Measurements from ENCODE around the gene RSPH4A.
"Not testable (repeated sequence)": the region's sequence is repeated elsewhere in the genome, so short reads cannot be mapped to it uniquely, and the experiment has no call there.

The RSPH4A gene

GRCh38 chr6:116615937-116616736 lies at the start of gene RSPH4A:
TSS of gene RSPH4A (plus strand) at chr6:116616479. CDS start at chr6:116616624, 145 bp downstream.
- peak; percentile 94 for DNase-seq (ENCODE audit: low read depth)

GRCh38 chr6:116568111-116568510 lies 48.2 kb upstream of the RSPH4A start:
- DNase-seq (ENCODE audit: low read depth) = peak; percentile 38

- DNase-seq (ENCODE audit: low read depth) = no peak
Measured at GRCh38 chr6:116568821-116569755, 47.2 kb upstream of the RSPH4A start.

DNA sequence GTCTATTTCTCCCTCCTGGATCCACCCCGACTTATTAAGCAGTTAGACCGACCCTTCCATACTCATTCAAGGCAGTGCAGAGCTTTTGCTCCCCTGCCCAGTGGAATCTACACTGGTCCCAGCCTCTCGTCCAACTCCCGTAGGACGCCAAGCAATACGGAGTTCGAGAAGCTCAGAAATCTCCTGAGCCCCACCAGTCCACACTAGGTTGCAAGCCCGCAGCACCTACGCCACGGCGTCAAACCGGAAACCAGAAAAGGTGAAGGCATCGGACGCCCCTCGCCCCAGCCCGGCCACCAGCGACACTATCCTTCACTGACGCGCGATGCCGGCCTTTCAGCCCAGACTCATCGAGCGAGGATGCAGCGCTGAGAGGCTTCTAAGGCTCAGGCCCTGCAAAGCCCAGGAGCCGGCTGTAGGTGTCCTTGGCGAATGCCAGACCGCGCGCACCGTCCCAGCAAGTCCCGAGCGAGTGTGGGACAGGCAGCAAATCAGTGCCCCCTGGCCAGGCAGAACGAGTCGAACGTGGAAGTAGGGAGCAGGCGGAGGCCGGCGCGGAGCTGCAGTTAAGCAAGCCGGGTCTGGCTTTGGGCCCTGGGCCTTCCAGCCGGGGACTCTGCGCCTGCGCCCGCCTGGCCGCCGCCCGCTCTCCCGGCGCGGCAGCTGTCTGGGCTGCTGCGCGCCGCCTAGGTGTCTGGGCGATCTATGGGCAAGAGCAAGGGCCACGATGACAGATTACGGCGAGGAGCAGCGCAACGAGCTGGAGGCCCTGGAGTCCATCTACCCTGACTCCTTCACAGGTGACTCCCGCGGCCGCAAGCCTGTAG lies 45.2 kb upstream of the RSPH4A start, which contains the start of gene RWDD1:
Gene RWDD1, plus strand, starts transcription at position 649 of the 827 bp plus-strand sequence. Its CDS starts 79 bp downstream, at position 728.
- peak; percentile 100 for DNase-seq (ENCODE audit: low read depth)

DNA sequence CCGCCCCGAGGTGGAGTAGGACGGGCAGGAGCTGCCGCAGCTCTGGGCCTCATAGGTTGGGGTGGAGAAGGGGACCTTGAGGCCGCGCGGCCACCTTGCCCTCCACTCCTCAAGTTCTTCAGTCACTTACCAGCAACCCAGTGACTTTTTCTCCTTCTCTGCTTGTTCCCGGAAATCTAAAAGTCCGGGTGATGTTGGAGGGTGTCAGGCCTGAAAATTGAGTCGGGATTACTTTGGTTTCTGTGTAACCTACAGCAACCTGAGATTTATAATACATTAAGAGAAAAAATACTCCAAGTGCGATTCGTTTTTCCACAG lies 44.6 kb upstream of the RSPH4A start:
- DNase-seq (ENCODE audit: low read depth) = no peak

DNA sequence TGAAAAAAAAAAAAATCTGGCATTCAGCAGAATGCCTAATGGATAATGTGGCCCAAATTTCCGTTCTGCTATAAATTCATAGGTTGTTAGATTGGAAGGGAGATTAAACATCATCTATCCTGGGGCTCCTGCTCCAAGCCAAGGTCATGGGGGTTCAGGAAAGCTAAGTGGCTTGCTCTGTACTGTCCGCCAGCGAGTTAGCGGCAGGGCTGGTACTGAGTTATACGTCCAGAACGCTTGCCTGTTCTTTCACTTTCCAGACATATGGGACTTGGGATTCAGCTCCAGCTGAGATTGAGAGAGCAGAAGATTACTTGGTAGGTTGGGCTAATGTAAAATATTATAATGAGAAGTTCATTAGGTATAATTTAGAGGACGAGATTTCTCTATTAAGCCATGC lies 44.1 kb upstream of the RSPH4A start:
- peak; percentile 44 for DNase-seq (ENCODE audit: low read depth)

DNA sequence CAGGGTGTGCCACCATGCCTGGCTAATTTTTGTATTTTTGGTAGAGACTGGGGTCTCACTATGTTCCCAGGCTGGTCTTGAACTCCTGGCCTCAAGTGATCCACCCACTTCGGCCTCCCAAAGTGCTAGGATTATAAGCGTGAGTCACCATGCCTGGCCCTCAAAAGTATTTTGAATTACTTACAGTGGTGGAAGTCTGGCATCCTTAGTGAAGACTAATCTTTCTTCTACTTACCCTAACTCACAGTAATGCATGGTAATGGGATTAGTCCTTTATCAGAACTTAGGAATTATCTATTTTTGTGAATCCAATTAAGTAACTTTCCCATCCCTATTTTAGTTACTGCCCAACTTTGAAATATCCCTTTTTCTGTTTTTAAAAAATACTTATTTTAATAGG lies 41.1 kb upstream of the RSPH4A start:
- no peak for DNase-seq (ENCODE audit: low read depth)

GRCh38 chr6:116577486-116577885 lies 38.8 kb upstream of the RSPH4A start:
- DNase-seq (ENCODE audit: low read depth) = no peak

DNA sequence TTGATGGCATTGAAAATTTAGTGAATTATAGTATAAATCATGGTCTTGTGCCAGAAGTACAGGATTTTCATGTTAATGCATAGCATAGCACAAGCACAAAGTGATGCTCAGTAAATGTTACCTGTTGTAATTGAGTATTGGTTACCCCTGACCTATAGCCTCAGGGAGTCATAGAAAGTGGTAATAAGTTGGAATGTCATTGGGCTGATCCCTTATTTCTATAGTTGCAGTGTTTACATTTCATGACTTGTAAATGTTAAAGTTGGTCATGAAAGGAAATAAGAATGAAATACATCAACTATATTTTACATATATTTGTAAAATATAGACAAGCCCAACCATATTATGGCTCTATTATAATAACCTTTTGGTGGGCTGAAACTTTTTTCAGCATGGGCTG lies 37.9 kb upstream of the RSPH4A start:
- DNase-seq (ENCODE audit: low read depth) = no peak

GRCh38 chr6:116579143-116579542 lies 37.1 kb upstream of the RSPH4A start:
- no peak for DNase-seq (ENCODE audit: low read depth)

GRCh38 chr6:116580198-116580597 lies 36.1 kb upstream of the RSPH4A start:
- DNase-seq (ENCODE audit: low read depth) = no peak

GRCh38 chr6:116586276-116586675 lies 30.0 kb upstream of the RSPH4A start:
- DNase-seq (ENCODE audit: low read depth) = no peak

DNA sequence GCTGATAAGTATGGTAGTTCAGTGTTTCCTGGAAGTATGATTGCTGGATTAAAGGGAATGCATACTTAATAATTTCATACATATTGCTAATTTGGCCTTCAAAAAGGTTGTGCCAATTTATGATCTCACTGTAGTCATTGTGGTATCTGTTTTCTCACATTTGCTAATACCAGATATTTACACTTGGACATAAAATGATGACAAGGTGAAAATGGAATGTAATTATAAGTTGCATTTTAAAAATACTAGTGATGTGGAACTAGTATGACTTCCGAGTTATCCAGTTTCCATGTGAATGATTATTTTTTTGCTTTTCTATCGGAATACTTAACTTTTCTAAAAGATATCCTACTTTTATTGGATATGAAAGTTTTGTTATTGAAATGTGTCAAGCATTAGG lies 29.5 kb upstream of the RSPH4A start:
- DNase-seq (ENCODE audit: low read depth) = no peak

DNA sequence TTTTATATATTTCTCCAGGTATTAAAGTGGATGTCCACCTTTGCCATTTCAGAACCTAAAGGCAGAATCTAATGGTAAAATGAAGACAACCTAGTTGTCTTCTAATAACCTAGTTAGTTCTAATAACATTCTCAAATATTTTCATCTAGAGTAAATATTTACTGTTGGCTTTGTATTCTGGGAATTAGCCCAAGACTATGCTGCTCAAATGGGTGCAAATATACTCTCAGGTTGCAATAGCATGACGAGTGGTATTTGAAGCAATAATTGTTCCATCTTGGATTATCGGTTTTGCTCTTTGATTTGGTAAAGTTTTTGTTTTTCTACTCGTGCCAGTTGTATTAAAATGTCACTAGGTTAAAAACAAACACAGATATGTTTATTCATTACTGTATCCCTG lies 21.0 kb upstream of the RSPH4A start:
- no peak for DNase-seq (ENCODE audit: low read depth)

DNA sequence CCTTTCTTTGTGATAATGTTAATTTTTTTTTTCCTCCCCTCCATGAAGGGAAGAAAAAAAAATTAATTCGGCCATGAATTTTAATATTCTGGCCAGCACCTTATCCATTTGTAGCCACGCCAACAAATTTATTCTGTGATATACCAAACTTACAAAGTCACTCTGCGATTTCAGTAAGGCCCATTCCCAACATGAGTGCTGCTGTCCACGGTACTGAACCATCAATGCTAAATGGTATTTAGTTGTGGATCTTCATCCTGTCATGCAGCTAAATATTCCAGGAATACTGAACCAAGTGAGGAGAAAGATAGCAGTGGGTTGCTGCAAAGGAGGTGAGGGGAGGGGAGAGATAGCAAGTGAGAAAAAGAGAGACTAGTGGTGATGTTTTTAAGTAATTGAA lies 19.5 kb upstream of the RSPH4A start:
- DNase-seq (ENCODE audit: low read depth) = no peak

GRCh38 chr6:116603916-116604315 lies 12.4 kb upstream of the RSPH4A start:
- DNase-seq (ENCODE audit: low read depth) = not testable (repeated sequence)

DNA sequence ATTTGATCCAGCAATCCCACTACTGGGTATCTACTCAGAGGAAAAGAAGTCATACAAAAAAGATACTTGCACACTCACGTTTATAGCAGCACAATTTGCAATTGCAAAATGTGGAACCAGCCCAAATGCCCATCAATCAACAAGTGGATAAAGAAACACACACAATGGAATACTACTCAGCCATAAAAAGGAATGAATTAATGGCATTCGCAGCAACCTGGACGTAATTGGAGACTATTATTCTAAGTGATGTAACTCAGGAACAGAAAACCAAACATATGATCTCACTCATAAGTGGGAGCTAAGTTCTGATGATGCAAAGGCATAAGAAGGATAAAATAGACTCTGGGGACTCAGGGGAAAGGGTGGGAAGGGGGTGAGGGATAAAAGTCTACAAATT lies 11.4 kb upstream of the RSPH4A start:
- DNase-seq (ENCODE audit: low read depth) = not testable (repeated sequence)

GRCh38 chr6:116605935-116606334 lies 10.3 kb upstream of the RSPH4A start:
- DNase-seq (ENCODE audit: low read depth) = no peak

DNA sequence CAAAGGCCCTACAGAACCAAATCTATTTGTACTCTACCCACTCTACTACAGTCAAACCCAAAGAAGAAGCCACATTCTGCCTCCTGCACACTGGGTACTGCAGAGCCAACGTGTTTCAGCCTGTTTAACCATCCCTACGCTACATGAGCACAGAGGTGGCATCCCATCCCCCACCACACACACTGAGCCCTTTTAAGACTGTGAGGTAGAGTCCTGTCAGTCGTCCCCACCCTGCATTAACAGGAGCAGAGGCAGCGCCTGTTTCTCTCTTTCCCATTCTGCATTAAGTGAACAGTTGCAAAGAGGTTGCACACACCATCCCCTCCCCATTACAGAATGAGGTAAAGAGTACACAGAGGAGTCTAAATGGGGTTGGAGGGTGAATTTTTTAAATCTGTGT lies 5.2 kb upstream of the RSPH4A start:
- DNase-seq (ENCODE audit: low read depth) = no peak

DNA sequence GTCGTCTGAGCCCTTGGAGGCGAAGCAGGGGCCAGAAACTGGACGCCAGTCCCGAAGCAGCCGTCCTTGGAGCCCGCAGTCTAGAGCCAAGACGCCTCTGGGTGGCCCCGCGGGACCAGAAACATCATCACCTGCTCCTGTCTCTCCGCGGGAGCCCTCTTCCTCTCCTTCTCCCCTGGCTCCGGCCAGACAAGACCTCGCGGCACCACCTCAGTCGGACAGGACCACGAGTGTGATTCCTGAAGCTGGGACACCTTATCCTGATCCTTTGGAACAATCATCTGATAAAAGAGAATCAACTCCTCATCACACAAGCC lies 416 bp downstream of the RSPH4A start:
- no peak for DNase-seq (ENCODE audit: low read depth)

- no peak for DNase-seq (ENCODE audit: low read depth)
Measured at GRCh38 chr6:116624036-116624805, 7.9 kb downstream of the RSPH4A start.

DNA sequence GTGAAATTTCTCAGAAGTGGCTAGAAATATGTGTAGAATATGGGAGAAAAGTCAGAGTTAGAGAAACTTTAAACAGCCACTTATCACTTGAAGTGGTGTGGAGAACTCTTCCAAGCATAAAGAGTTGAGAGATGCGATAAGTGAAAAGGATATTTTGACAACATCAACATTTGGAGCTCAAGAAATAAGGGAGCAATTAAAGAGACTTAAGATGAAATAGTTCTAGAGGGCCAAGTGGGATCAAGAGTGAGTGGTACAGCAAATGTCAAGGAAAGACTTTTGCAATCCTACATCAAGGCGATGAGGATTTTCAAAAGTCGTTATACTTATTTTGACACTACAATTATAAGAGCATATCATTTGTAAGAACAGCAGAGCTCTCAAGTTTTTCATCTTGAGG lies 9.6 kb downstream of the RSPH4A start:
- no peak for DNase-seq (ENCODE audit: low read depth)

Measured in fibroblast of gingiva (primary cell).